Osteoblast (primary cell): ENCODE data around the gene CD300LB. TPM values are rescaled to one million over a fixed set of nuclear protein-coding genes. Genes with fewer than 3 reads are reported as not detected.

ENCODE experiments used
- DNase-seq: peaks from one replicate; pipeline ENCODE4 v3.0.0; 2011; ENCODE audit warnings: low spot score, mixed read lengths; ENCODE audit not compliant: insufficient read length; ENCODE audit errors: missing footprints
- H2AFZ ChIP-seq: 2 replicates; pipeline ENCODE4 v1.6.0; 2011; ENCODE audit warnings: mild to moderate bottlenecking, low read length
- H3K27ac ChIP-seq: 2 replicates; pipeline ENCODE4 v1.5.1; 2011; ENCODE audit warnings: mild to moderate bottlenecking, low read depth, low read length, moderate library complexity
- H3K27me3 ChIP-seq: 2 replicates; pipeline ENCODE4 v1.6.0; 2012; ENCODE audit warnings: mild to moderate bottlenecking, control low read depth, inconsistent platforms, low read length, moderate library complexity; ENCODE audit not compliant: insufficient read depth
- H3K36me3 ChIP-seq: 2 replicates; pipeline ENCODE4 v1.5.1; 2011; ENCODE audit warnings: mild to moderate bottlenecking, low read length, control low read depth, moderate library complexity; ENCODE audit not compliant: insufficient read depth
- H3K4me1 ChIP-seq: 2 replicates; pipeline ENCODE4 v1.5.1; 2011; ENCODE audit warnings: mild to moderate bottlenecking, low read length, control low read depth, moderate library complexity; ENCODE audit not compliant: insufficient read depth
- H3K4me2 ChIP-seq: 2 replicates; pipeline ENCODE4 v1.6.0; 2011; ENCODE audit warnings: mild to moderate bottlenecking, low read length; ENCODE audit not compliant: insufficient read depth
- H3K4me3 ChIP-seq: fragments of 200-600 bp; sonication (generic); 3 replicates; pipeline ENCODE4 v1.5.1; 2012; ENCODE audit warnings: mild to moderate bottlenecking, low read length, inconsistent platforms; ENCODE audit not compliant: insufficient read depth
- H3K79me2 ChIP-seq: 2 replicates; pipeline ENCODE4 v1.6.0; 2012; ENCODE audit warnings: mild to moderate bottlenecking, low read length, control low read depth, inconsistent platforms; ENCODE audit not compliant: insufficient read depth
- H3K9me3 ChIP-seq: 2 replicates; pipeline ENCODE4 v1.5.1; 2011; ENCODE audit warnings: low read depth, low read length, control low read depth
- H4K20me1 ChIP-seq: 2 replicates; pipeline ENCODE4 v1.6.0; 2012; ENCODE audit warnings: mild to moderate bottlenecking, low read length, control low read depth; ENCODE audit not compliant: insufficient read depth
- total RNA-seq: library from RNA; depleted of rRNA; stranded (reverse); fragments of >200 nt; gene quantifications from 2 replicates; pipeline ENCODE4 v1.2.3, GENCODE V29; 2012
- TF ChIP-seq, protein P1 (sequence below): IDR thresholded peaks from 2 replicates; pipeline ENCODE4 v1.5.1; 2011; ENCODE audit warnings: mild to moderate bottlenecking, low read depth, low read length, moderate library complexity; ENCODE audit errors: extremely low read depth

Gene CD300LB
- total RNA-seq, 1 donor, result not detected

DNA sequence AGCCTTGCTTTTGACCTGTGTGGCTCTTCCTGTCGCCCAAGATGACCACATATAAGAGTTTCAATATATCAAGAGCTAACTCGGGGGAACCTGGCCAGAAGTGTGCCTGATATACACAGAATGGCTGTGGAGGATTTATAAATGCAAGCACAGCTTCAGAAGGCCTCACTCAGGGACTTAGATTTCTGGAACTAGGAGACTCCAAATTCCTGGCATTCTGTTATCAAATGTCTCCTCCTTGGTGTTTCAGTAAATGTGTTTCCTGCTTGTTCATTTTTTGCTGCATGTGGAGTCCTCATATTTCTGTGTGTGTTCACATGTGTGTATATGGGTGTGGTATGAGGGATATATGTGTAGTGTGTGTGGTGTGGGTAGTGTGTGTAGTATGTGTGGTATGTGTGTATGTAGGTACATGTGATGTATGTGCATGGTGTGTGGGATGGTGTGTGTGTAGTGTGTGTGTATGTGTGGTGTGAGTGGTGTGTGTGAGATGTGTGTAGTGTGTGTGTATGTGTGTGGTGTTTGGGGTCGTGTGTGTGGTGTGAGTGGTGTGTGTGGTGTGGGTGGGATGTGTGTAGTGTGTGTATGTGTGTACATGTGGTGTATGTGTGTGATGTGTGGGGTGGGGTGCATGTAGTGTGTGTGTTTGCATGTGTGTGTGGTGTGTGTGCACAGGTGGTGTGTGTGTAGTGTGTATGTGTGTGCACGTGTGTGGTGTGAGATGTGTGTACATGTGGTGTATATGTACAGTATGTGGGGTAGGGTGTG is 37.0 kb upstream of the CD300LB start:
- H3K79me2 ChIP-seq, result no peaks in the 10 kb centered on the region
- no peaks in the 10 kb centered on the region for H3K36me3 ChIP-seq
- H4K20me1 ChIP-seq, result no peaks in the 10 kb centered on the region
- peak overlapping the region; percentile 83 for H3K27ac ChIP-seq
- no peak overlapping the region for H3K4me3 ChIP-seq
- TF ChIP-seq, protein P1, sequence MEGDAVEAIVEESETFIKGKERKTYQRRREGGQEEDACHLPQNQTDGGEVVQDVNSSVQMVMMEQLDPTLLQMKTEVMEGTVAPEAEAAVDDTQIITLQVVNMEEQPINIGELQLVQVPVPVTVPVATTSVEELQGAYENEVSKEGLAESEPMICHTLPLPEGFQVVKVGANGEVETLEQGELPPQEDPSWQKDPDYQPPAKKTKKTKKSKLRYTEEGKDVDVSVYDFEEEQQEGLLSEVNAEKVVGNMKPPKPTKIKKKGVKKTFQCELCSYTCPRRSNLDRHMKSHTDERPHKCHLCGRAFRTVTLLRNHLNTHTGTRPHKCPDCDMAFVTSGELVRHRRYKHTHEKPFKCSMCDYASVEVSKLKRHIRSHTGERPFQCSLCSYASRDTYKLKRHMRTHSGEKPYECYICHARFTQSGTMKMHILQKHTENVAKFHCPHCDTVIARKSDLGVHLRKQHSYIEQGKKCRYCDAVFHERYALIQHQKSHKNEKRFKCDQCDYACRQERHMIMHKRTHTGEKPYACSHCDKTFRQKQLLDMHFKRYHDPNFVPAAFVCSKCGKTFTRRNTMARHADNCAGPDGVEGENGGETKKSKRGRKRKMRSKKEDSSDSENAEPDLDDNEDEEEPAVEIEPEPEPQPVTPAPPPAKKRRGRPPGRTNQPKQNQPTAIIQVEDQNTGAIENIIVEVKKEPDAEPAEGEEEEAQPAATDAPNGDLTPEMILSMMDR, result no peak
- H2AFZ ChIP-seq, result no peak overlapping the region
- peaks cover 22% of the 10 kb centered on the region for H3K4me1 ChIP-seq
- no peak for DNase-seq
- H3K27me3 ChIP-seq, result peaks cover 11% of the 10 kb centered on the region
- no peak overlapping the region for H3K4me2 ChIP-seq
- H3K9me3 ChIP-seq, result peaks cover 4% of the 10 kb centered on the region

- no peak within 1 kb of the TSS for H3K4me3 ChIP-seq
- no peaks in the 10 kb centered on the region for H3K79me2 ChIP-seq
- peaks cover 11% of the 10 kb centered on the region for H3K27me3 ChIP-seq
- TF ChIP-seq, protein P1, result no peak
- no peak within 1 kb of the TSS for H2AFZ ChIP-seq
- no peak within 1 kb of the TSS for H3K27ac ChIP-seq
- DNase-seq, result no peak
- peaks cover 4% of the 10 kb centered on the region for H3K9me3 ChIP-seq
- H3K4me2 ChIP-seq, result no peak within 1 kb of the TSS
- no peaks in the 10 kb centered on the region for H3K36me3 ChIP-seq
- peaks cover 22% of the 10 kb centered on the region for H3K4me1 ChIP-seq
- H4K20me1 ChIP-seq, result no peaks in the 10 kb centered on the region
Observed at GRCh38 chr17:74567397-74567796, 36.1 kb upstream of the CD300LB start, which contains the start of gene CD300H. Gene CD300H, minus strand, starts transcription at chr17:74567509.

DNA sequence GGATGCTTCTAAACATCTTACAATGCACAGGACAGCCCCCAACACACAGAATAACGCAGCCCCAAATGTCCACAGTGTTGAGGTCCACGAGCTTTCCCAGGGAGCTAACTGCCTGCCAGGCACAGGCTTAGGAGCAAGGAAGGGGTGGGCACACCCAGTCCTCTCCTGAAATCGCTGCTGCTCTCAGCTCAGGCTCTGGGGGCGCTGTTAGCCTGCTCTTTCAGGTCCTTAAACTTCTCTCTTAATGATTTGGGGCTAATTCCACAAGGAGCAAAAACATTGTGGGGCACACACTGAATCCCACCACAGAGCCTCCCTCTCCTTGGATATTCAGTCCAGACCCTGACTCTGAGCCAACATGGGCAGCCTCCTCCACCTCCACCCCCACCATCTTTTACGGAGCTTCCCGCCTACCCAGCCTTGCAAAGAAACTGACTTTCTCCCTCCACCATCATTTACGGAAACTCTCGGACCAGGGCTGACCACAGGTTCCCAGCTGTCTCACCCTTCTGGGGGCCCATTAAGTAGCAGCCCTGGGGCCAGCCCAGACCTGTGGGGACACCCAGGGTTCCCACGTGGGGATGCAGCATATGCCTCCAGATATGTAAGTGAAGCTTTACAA is 35.0 kb upstream of the CD300LB start:
- H3K79me2 ChIP-seq, result no peaks in the 10 kb centered on the region
- no peak overlapping the region for H3K4me2 ChIP-seq
- no peaks in the 10 kb centered on the region for H4K20me1 ChIP-seq
- no peak overlapping the region for H2AFZ ChIP-seq
- peaks cover 22% of the 10 kb centered on the region for H3K4me1 ChIP-seq
- H3K27ac ChIP-seq, result no peak overlapping the region
- no peaks in the 10 kb centered on the region for H3K36me3 ChIP-seq
- TF ChIP-seq, protein P1, result peak; percentile 79
- no peaks in the 10 kb centered on the region for H3K9me3 ChIP-seq
- peak; percentile 67 for DNase-seq
- peaks cover 9% of the 10 kb centered on the region for H3K27me3 ChIP-seq
- no peak overlapping the region for H3K4me3 ChIP-seq

DNA sequence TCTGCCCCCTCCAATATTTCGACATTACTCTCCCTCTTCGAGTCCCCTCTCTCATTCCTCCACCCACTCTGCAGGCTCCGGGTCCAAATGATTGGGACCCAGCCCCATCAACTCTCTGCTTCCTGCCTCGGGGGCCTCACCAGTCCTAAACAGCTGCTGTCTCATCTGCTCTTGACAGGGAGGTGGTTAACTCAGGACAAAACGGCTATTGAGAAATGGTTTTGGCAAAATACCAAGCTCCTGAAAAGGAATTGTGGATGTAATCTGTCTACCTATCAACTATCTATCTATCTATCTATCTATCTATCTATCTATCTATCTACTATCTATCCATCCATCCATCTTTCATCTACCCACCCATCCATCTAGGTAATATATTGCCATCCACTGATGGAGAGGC is 33.9 kb upstream of the CD300LB start:
- no peak for DNase-seq
- Histone ChIP-seq H2AFZ (no peak overlapping the region), H3K79me2 (no peaks in the 10 kb centered on the region), H3K36me3 (no peaks in the 10 kb centered on the region), H3K27me3 (peaks cover 6% of the 10 kb centered on the region), H3K4me2 (no peak overlapping the region), H3K4me1 (peaks cover 18% of the 10 kb centered on the region), H3K27ac (no peak overlapping the region), H3K9me3 (no peaks in the 10 kb centered on the region), H3K4me3 (no peak overlapping the region), H4K20me1 (no peaks in the 10 kb centered on the region)
- TF ChIP-seq, protein P1, result no peak
